Kidney (tissue), 14 donors: Measurements from ENCODE around the gene CRYL1. TPM values are rescaled to one million over a fixed set of nuclear protein-coding genes. Genes with fewer than 3 reads are reported as not detected.
A peak's percentile ranks its signal among the peaks of the same experiment; 100 is the strongest.

Experiments
- DNase-seq, 5 donors: peaks; one replicate each; pipeline ENCODE4 v3.0.0-alpha.2; 2013 to 2020
- FAIRE-seq: peaks from 2 replicates; lab custom pipeline; 2012; peaks lifted over from hg19 to GRCh38; lab: Jason Lieb, UNC
- H3K27ac ChIP-seq, 2 donors: one replicate each; pipeline ENCODE4 v1.7.0; 2013; ENCODE audit warnings: low read depth in 2 of 2, low read length in 2 of 2, inconsistent platforms in 1 of 2
- H3K27me3 ChIP-seq: one replicate; pipeline ENCODE4 v1.7.1; 2013; ENCODE audit warnings: low read length, inconsistent platforms; ENCODE audit not compliant: control insufficient read depth, insufficient read depth
- H3K36me3 ChIP-seq, 3 donors: one replicate each; pipeline versions ENCODE4 v1.7.0 to v1.7.1; 2013; ENCODE audit warnings: low read length in 3 of 3, control low read depth in 1 of 3, inconsistent platforms in 1 of 3; ENCODE audit not compliant: insufficient read depth in 3 of 3, control insufficient read depth in 2 of 3
- H3K4me1 ChIP-seq, 3 donors: one replicate each; pipeline versions ENCODE4 v1.7.0 to v1.7.1; 2013; ENCODE audit warnings: low read length in 3 of 3, inconsistent platforms in 1 of 3, low read depth in 1 of 3; ENCODE audit not compliant: control insufficient read depth in 2 of 3, insufficient read depth in 2 of 3
- H3K4me3 ChIP-seq, 3 donors: one replicate each; pipeline versions ENCODE4 v1.7.0 to v1.8.1; 2013; ENCODE audit warnings: low read length in 3 of 3, control low read depth in 1 of 3, inconsistent platforms in 1 of 3
- H3K9ac ChIP-seq, 3 donors: one replicate each; pipeline versions ENCODE4 v1.7.0 to v1.7.1; 2013; ENCODE audit warnings: low read length in 3 of 3, control low read depth in 1 of 3, inconsistent platforms in 1 of 3
- H3K9me3 ChIP-seq, 3 donors: one replicate each; pipeline versions ENCODE4 v1.7.0 to v1.7.1; 2013; ENCODE audit warnings: low read length in 3 of 3, control low read depth in 1 of 3, inconsistent platforms in 1 of 3; ENCODE audit not compliant: control insufficient read depth in 2 of 3, insufficient read depth in 1 of 3
- CTCF ChIP-seq: IDR thresholded peaks from 3 replicates; pipeline ENCODE4 v1.5.1; 2012; ENCODE audit warnings: mild to moderate bottlenecking, moderate library complexity, borderline replicate concordance; ENCODE audit not compliant: insufficient read depth; ENCODE audit errors: extremely low read depth
- intact Hi-C: fragments of 100-400 bp; cut with DNase I; formaldehyde crosslinking; loops from one replicate; pipeline ENCODE4 v1.11.1; 2022
- polyA plus RNA-seq: library from polyadenylated mRNA; stranded (reverse); fragments of 350-450 nt; fragmentation: Illumina TruSeq; extraction: RNeasy Lipid Tissue Mini Kit (QIAGEN cat#74804); gene quantifications from one replicate; pipeline ENCODE4 v1.2.3, GENCODE V29; 2014; ENCODE audit warnings: low read depth, low replicate concordance; ENCODE audit not compliant: insufficient read depth
- total RNA-seq: library from RNA; stranded (reverse); fragmentation: NEBNext Ultra II Directional; extraction: Animal tissue kit (Norgen Biotek cat#: 25700); gene quantifications from one replicate; pipeline ENCODE4 v1.2.1, GENCODE V29; 2021
- donor health status: control.
- donor health status: control.
- donor health status: control.
- donor health status: control.
- donor health status: control.
- donor health status: DM: yes; HTN: yes; CAD: no.
- donor health status: Normal renal cell carcinoma (clear cell type).

CRYL1 gene
- total and polyA plus RNA-seq, 2 donors from 2014 or later, result 130 to 462 TPM

DNA sequence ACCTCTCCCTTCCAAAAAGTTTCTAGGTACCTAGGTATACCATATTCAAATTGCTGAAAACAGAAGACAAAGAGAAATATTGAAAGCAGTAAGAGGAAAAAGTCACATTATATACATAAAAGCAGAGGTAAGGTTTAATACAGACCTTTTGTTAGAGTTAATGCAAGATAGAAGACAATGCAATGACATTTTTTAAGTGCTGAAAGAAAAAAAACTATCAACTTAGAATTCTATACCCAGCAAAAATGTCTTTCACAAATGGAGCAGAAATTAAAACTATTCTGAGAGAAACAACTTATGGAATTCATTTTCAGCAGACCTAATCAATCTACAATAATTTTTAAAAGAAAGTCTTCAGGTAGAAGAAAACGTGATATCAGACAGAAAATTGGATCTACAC, 77.2 kb downstream of the CRYL1 start:
- no peaks in the 10 kb centered on the region for H3K27me3 ChIP-seq
- TF ChIP-seq CTCF, result no peak
- FAIRE-seq, result no peak
- H3K4me3 ChIP-seq, result no peak overlapping the region
- intact Hi-C loops, result no loop called here
- no peak overlapping the region for H3K27ac ChIP-seq
- no peaks in the 10 kb centered on the region for H3K36me3 ChIP-seq
- H3K9ac ChIP-seq, result no peak overlapping the region
- no peak for DNase-seq
- peaks cover 0 to 4% (median 0%) of the 10 kb centered on the region in 3 donors for H3K9me3 ChIP-seq
- no peaks in the 10 kb centered on the region for H3K4me1 ChIP-seq

GRCh38 chr13:20446900-20447299, 78.8 kb downstream of the CRYL1 start:
- no peak for TF ChIP-seq CTCF
- Histone ChIP-seq H3K4me3 (no peak overlapping the region), H3K9ac (no peak overlapping the region), H3K27me3 (no peaks in the 10 kb centered on the region), H3K36me3 (no peaks in the 10 kb centered on the region), H3K9me3 (peaks cover 0 to 4% (median 0%) of the 10 kb centered on the region in 3 donors), H3K27ac (no peak overlapping the region), H3K4me1 (peaks cover 0 to 9% (median 0%) of the 10 kb centered on the region in 3 donors)
- intact Hi-C loops, result no loop called here
- FAIRE-seq (no peak), DNase-seq (no peak)

- FAIRE-seq (no peak), DNase-seq (no peak)
- H3K4me3 ChIP-seq, result no peak overlapping the region
- H3K27me3 ChIP-seq, result no peaks in the 10 kb centered on the region
- H3K36me3 ChIP-seq, result no peaks in the 10 kb centered on the region
- H3K27ac ChIP-seq, result no peak overlapping the region
- no peak for TF ChIP-seq CTCF
- H3K9me3 ChIP-seq, result peaks cover 0 to 4% (median 0%) of the 10 kb centered on the region in 3 donors
- intact Hi-C loops, result no loop called here
- no peak overlapping the region for H3K9ac ChIP-seq
- peaks cover 0 to 9% (median 0%) of the 10 kb centered on the region in 3 donors for H3K4me1 ChIP-seq
Measured at GRCh38 chr13:20446405-20446804, 79.3 kb downstream of the CRYL1 start.

GRCh38 chr13:20442798-20443381, 82.8 kb downstream of the CRYL1 start:
- peaks cover 0 to 5% (median 0%) of the 10 kb centered on the region in 3 donors for H3K36me3 ChIP-seq
- peaks cover 0 to under 1% (median 0%) of the 10 kb centered on the region in 3 donors for H3K9me3 ChIP-seq
- no peak for TF ChIP-seq CTCF
- intact Hi-C loops, result no loop called here
- no peak overlapping the region for H3K27ac ChIP-seq
- no peak overlapping the region for H3K4me3 ChIP-seq
- H3K9ac ChIP-seq, result no peak overlapping the region
- H3K4me1 ChIP-seq, result peaks cover 0 to 9% (median 2%) of the 10 kb centered on the region in 3 donors
- DNase-seq (peak in 4 of 5 donors; percentile 43 to 89 (median 75)), FAIRE-seq (no peak)
- H3K27me3 ChIP-seq, result no peaks in the 10 kb centered on the region
